H54 (cell line): ENCODE results near the gene B3GNT5.
"Not testable (repeated sequence)": the region's sequence is repeated elsewhere in the genome, so short reads cannot be mapped to it uniquely, and the experiment has no call there.

ENCODE experiments used
- DNase-seq: peaks from one replicate; pipeline ENCODE4 v3.0.0; 2011; ENCODE audit warnings: low spot score, mixed read lengths; ENCODE audit not compliant: insufficient read length
- FAIRE-seq: peaks from 3 replicates; lab custom pipeline; 2011; peaks lifted over from hg19 to GRCh38; lab: Jason Lieb, UNC
- POLR2A ChIP-seq: IDR thresholded peaks from 2 replicates; pipeline ENCODE4 v1.6.1; 2011; ENCODE audit warnings: low read depth, mild to moderate bottlenecking, low read length

Gene B3GNT5

GRCh38 chr3:183218826-183219225 lies 34.2 kb upstream of the B3GNT5 start:
- DNase-seq (no peak), FAIRE-seq (no peak)
- no peak for TF ChIP-seq POLR2A

- DNase-seq (no peak), FAIRE-seq (no peak)
- no peak for TF ChIP-seq POLR2A
Observed at GRCh38 chr3:183220828-183221227, 32.2 kb upstream of the B3GNT5 start.

GRCh38 chr3:183222631-183223235 lies 30.3 kb upstream of the B3GNT5 start:
- TF ChIP-seq POLR2A: no peak
- DNase-seq (no peak), FAIRE-seq (no peak)

GRCh38 chr3:183224180-183224970 lies 28.7 kb upstream of the B3GNT5 start:
- no peak for TF ChIP-seq POLR2A
- DNase-seq (no peak), FAIRE-seq (no peak)

- FAIRE-seq (no peak), DNase-seq (no peak)
- TF ChIP-seq POLR2A: no peak
Observed at GRCh38 chr3:183226333-183226890, 26.6 kb upstream of the B3GNT5 start.

- DNase-seq (no peak), FAIRE-seq (no peak)
- no peak for TF ChIP-seq POLR2A
Observed at GRCh38 chr3:183227586-183227985, 25.5 kb upstream of the B3GNT5 start.

GRCh38 chr3:183229178-183229577 lies 23.9 kb upstream of the B3GNT5 start:
- TF ChIP-seq POLR2A: no peak
- peak; percentile 45 for FAIRE-seq

GRCh38 chr3:183230251-183230650 lies 22.8 kb upstream of the B3GNT5 start:
- not testable (repeated sequence) for FAIRE-seq, DNase-seq

More at GRCh38 chr3:183229178-183229577, 23.9 kb upstream of the B3GNT5 start:
- no peak for DNase-seq

- DNase-seq: no peak
- no peak for FAIRE-seq
- no peak for TF ChIP-seq POLR2A
Observed at GRCh38 chr3:183230826-183231225, 22.2 kb upstream of the B3GNT5 start.

- no peak for FAIRE-seq
- no peak for TF ChIP-seq POLR2A
- DNase-seq: no peak
Observed at GRCh38 chr3:183233966-183234365, 19.1 kb upstream of the B3GNT5 start.

GRCh38 chr3:183239046-183239445 lies 14.0 kb upstream of the B3GNT5 start:
- no peak for TF ChIP-seq POLR2A
- no peak for DNase-seq
- FAIRE-seq: no peak

GRCh38 chr3:183242431-183242830 lies 10.6 kb upstream of the B3GNT5 start:
- no peak for TF ChIP-seq POLR2A
- no peak for DNase-seq
- FAIRE-seq: no peak

GRCh38 chr3:183244219-183244618 lies 8.8 kb upstream of the B3GNT5 start:
- FAIRE-seq (peak; percentile 57), DNase-seq (no peak)
- no peak for TF ChIP-seq POLR2A

- DNase-seq (no peak), FAIRE-seq (no peak)
- TF ChIP-seq POLR2A: no peak
Observed at GRCh38 chr3:183244981-183245476, 8.0 kb upstream of the B3GNT5 start.
